ENCODE measurements around the gene KDELR3.

GRCh38 chr22:38513063-38513462 is 45.2 kb downstream of the KDELR3 start:
- TF ChIP-seq CTCF (IDR thresholded peaks at IDR 0.05; ENCODE audit: low read depth, low read length) (peak; percentile 11), MAX (IDR thresholded peaks at IDR 0.05; ENCODE audit: low read depth, low read length) (no peak), POLR2A (IDR thresholded peaks at IDR 0.05; ENCODE audit: extremely low read depth, insufficient read length) (no peak)
